Transverse colon (tissue), 4 donors: ENCODE data around the gene C2CD4D. TPM values are rescaled to one million over a fixed set of nuclear protein-coding genes. Genes with fewer than 3 reads are reported as not detected.

Source experiments
- DNase-seq: peaks from one replicate; pipeline ENCODE4 v3.0.0-alpha.2; 2019
- H3K27ac ChIP-seq, 4 donors: fragments of 200-600 bp; sonication (generic); 2 replicates each; pipeline ENCODE4 v1.5.1; 2016 to 2018; ENCODE audit warnings: inconsistent platforms in 4 of 4
- H3K27me3 ChIP-seq: fragments of 200-600 bp; sonication (generic); 2 replicates; pipeline ENCODE4 v1.5.1; 2017; ENCODE audit warnings: inconsistent platforms
- H3K36me3 ChIP-seq, 4 donors: fragments of 200-600 bp; sonication (generic); 2 replicates each; pipeline ENCODE4 v1.5.1; 2017 to 2019; ENCODE audit warnings: inconsistent platforms in 4 of 4
- H3K4me1 ChIP-seq, 4 donors: fragments of 200-600 bp; sonication (generic); 2 replicates each; pipeline ENCODE4 v1.5.1; 2017 to 2020; ENCODE audit warnings: inconsistent platforms in 4 of 4
- H3K4me3 ChIP-seq, 4 donors: fragments of 200-600 bp; sonication (generic); 1 replicate in 1 of 4; 2 replicates in 3 of 4; pipeline versions ENCODE4 v1.5.1 to v1.6.1; 2017 to 2019; ENCODE audit warnings: inconsistent platforms in 4 of 4
- H3K9me3 ChIP-seq, 2 donors: fragments of 200-600 bp; sonication (generic); 2 replicates each; pipeline ENCODE4 v1.5.1; 2017 to 2019; ENCODE audit warnings: inconsistent platforms in 2 of 2
- EP300 ChIP-seq: sonication (generic); formaldehyde crosslinking; IDR thresholded peaks from one replicate; pipeline ENCODE4 v1.6.1; 2017; ENCODE audit warnings: antibody characterized with exemption, low read depth
- POLR2A ChIP-seq: fragments of 450-650 bp; IDR thresholded peaks from one replicate; pipeline ENCODE4 v1.6.1; 2016; ENCODE audit warnings: antibody characterized with exemption, mild to moderate bottlenecking, moderate library complexity
- POLR2AphosphoS5 ChIP-seq, 3 donors: sonication (generic); formaldehyde crosslinking; IDR thresholded peaks; one replicate each; pipeline ENCODE4 v1.6.1; 2016; ENCODE audit warnings: antibody characterized with exemption in 3 of 3
- WGBS, 2 donors: methylation state at CpG; one replicate each; pipeline ENCODE4 v1.1.5; 2018; ENCODE audit warnings: low coverage in 1 of 2; 5-methylcytosine and 5-hydroxymethylcytosine counted together
- in situ Hi-C, 4 donors: fragments of 200-750 bp; cut with MboI; loops; one replicate each; pipeline versions ENCODE4 v1.15.0 to v1.15.1; 2017; ENCODE audit warnings: low sequenced_read_pairs in 3 of 4, low pct_ligation_motif_present in 1 of 4, low pct_unique_long_range_greater_than_20kb in 1 of 4
- intact Hi-C: fragments of 100-400 bp; cut with DNase I; formaldehyde crosslinking; loops from one replicate; pipeline ENCODE4 v1.15.1; 2023; ENCODE audit warnings: low total_unique reads
- total RNA-seq, 4 donors: library from RNA; depleted of rRNA; stranded (reverse); fragments of >200 nt; gene quantifications; one replicate each; pipeline ENCODE4 v1.1.0, GENCODE V29; 2016
- TF ChIP-seq, protein P1 (sequence below), 5 experiments: fragments of 200-600 bp in 3 of 5; fragments of 450-650 bp in 2 of 5; sonication (generic) in 3 of 5; IDR thresholded peaks; 1 replicate in 2 of 5; 2 replicates in 3 of 5; pipeline ENCODE4 v1.5.1; 2016 to 2017; ENCODE audit warnings: antibody characterized with exemption in 5 of 5, inconsistent platforms in 3 of 5, mild to moderate bottlenecking in 2 of 5, moderate library complexity in 1 of 5

Gene C2CD4D
- total RNA-seq, 4 donors from 2014 or later: not detected

- no peaks in the 10 kb centered on the region for H3K9me3 ChIP-seq
- DNase-seq: no peak
- H3K27me3 ChIP-seq: no peaks in the 10 kb centered on the region
- H3K36me3 ChIP-seq: no peaks in the 10 kb centered on the region
- H3K27ac ChIP-seq: no peak overlapping the region
- intact Hi-C loops (no loop called here), in situ Hi-C loops (loop anchor here in 1 of 4 donors (10.0 kb wide), 1 partner anchor 60 kb away; no protein-coding TSS in a partner anchor)
- H3K4me3 ChIP-seq: no peak overlapping the region
- H3K4me1 ChIP-seq: no peaks in the 10 kb centered on the region
- WGBS, 2 donors: 83% methylated on average over 8 of the region's 8 CpGs; no CpG with 5 or more reads in 1 of the 2 donors
- TF ChIP-seq, protein P1, sequence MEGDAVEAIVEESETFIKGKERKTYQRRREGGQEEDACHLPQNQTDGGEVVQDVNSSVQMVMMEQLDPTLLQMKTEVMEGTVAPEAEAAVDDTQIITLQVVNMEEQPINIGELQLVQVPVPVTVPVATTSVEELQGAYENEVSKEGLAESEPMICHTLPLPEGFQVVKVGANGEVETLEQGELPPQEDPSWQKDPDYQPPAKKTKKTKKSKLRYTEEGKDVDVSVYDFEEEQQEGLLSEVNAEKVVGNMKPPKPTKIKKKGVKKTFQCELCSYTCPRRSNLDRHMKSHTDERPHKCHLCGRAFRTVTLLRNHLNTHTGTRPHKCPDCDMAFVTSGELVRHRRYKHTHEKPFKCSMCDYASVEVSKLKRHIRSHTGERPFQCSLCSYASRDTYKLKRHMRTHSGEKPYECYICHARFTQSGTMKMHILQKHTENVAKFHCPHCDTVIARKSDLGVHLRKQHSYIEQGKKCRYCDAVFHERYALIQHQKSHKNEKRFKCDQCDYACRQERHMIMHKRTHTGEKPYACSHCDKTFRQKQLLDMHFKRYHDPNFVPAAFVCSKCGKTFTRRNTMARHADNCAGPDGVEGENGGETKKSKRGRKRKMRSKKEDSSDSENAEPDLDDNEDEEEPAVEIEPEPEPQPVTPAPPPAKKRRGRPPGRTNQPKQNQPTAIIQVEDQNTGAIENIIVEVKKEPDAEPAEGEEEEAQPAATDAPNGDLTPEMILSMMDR (IDR thresholded peaks at IDR 0.05): no peak
Observed at GRCh38 chr1:151814971-151815545, 24.6 kb downstream of the C2CD4D start.

DNA sequence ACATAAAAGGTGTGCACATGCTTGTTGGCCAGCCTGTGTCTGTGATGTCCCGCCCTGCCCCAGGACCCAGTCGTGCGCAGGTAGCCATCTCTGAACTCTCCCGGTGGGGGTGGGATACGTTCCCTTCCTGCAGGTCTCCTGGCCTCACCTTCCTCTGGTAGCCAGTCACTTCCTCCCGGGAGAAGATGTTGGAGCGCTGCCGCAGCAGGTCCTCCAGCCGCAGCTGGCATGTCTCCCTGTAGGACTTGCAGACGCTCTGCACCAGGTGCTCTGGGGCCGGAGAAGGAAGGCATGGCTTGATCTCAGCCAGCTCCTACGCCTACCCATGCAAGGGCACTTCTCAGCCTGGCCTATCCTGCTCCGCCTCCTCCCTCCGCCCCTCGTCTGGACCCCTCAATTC, 25.2 kb downstream of the C2CD4D start:
- H3K27me3 ChIP-seq: no peaks in the 10 kb centered on the region
- no peak overlapping the region for H3K4me3 ChIP-seq
- H3K9me3 ChIP-seq: no peaks in the 10 kb centered on the region
- no peak overlapping the region for H3K27ac ChIP-seq
- in situ Hi-C loops (loop anchor here in 1 of 4 donors (10.0 kb wide), 1 partner anchor 60 kb away; no protein-coding TSS in a partner anchor), intact Hi-C loops (no loop called here)
- DNase-seq: no peak
- 84% methylated on average over 4 to 15 of the region's 15 CpGs for WGBS, 2 donors
- no peak for TF ChIP-seq POLR2A
- no peaks in the 10 kb centered on the region for H3K4me1 ChIP-seq
- H3K36me3 ChIP-seq: no peaks in the 10 kb centered on the region

- no peaks in the 10 kb centered on the region for H3K36me3 ChIP-seq
- no peak for DNase-seq
Observed at GRCh38 chr1:151813271-151813977, 26.2 kb downstream of the C2CD4D start.

GRCh38 chr1:151811181-151811580, 28.4 kb downstream of the C2CD4D start:
- no peaks in the 10 kb centered on the region for H3K4me1 ChIP-seq
- in situ Hi-C loops (loop anchor here in 1 of 4 donors (10.0 kb wide), 1 partner anchor 56 kb away; no protein-coding TSS in a partner anchor), intact Hi-C loops (no loop called here)
- H3K4me3 ChIP-seq: no peak overlapping the region
- H3K27me3 ChIP-seq: no peaks in the 10 kb centered on the region
- DNase-seq: no peak
- no peak for TF ChIP-seq POLR2A
- TF ChIP-seq, protein P1 (IDR thresholded peaks at IDR 0.05): no peak
- TF ChIP-seq EP300: no peak
- TF ChIP-seq POLR2AphosphoS5 (IDR thresholded peaks at IDR 0.05): no peak
- H3K36me3 ChIP-seq: no peaks in the 10 kb centered on the region
- 74 to 85% methylated on average over 5 to 9 of the region's 9 CpGs for WGBS, 2 donors
- no peaks in the 10 kb centered on the region for H3K9me3 ChIP-seq
- H3K27ac ChIP-seq: no peak overlapping the region

More at GRCh38 chr1:151813271-151813977, 26.2 kb downstream of the C2CD4D start:
- Histone ChIP-seq H3K4me3 (no peak overlapping the region), H3K4me1 (no peaks in the 10 kb centered on the region), H3K27ac (no peak overlapping the region), H3K9me3 (no peaks in the 10 kb centered on the region), H3K27me3 (no peaks in the 10 kb centered on the region)
- in situ Hi-C loops: loop anchor here in 1 of 4 donors (10.0 kb wide), 1 partner anchor 59 kb away; no protein-coding TSS in a partner anchor
- TF ChIP-seq EP300: no peak
- intact Hi-C loops: no loop called here
- WGBS, 2 donors: 89% methylated on average over 12 of the region's 12 CpGs; no CpG with 5 or more reads in 1 of the 2 donors

DNA sequence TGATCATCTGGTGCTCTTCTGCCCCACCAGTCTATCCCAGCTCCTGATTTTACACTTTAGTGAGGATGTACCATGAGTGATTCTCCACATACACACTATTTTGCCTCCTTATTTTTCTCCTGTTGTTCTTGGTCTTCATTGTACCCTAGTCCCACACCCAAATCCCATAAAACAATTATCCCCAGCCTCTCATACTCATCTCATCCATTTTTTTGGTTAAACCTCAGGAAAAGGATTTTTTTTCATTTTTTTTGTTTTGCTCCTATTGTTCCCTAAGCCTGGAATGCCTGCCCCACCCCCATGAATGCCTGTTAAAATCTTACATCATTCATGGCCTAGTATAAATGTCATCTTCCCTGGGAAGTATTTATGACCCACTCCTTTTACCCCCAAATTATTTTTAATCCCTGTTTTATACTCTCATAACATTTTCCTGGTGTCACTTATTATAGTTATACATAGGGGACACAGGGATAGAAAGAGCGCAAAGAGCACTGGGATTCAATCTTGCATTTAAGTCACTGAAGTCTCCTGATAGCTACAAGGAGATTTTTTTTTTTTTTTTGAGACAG, 29.5 kb downstream of the C2CD4D start:
- no peak for DNase-seq

More for the DNA sequence above, 29.5 kb downstream of the C2CD4D start:
- intact Hi-C loops (no loop called here), in situ Hi-C loops (loop anchor here in 1 of 4 donors (10.0 kb wide), 1 partner anchor 55 kb away; no protein-coding TSS in a partner anchor)
- 90 to 93% methylated on average over 1 of the region's 1 CpG for WGBS, 2 donors
- Histone ChIP-seq H3K4me1 (no peaks in the 10 kb centered on the region), H3K9me3 (no peaks in the 10 kb centered on the region), H3K36me3 (no peaks in the 10 kb centered on the region), H3K27ac (no peak overlapping the region), H3K4me3 (no peak overlapping the region), H3K27me3 (no peaks in the 10 kb centered on the region)
- TF ChIP-seq POLR2A (no peak), EP300 (no peak), POLR2AphosphoS5 (IDR thresholded peaks at IDR 0.05) (no peak)
- TF ChIP-seq, protein P1 (IDR thresholded peaks at IDR 0.05): no peak
